IMR-90 (cell line): Measurements from ENCODE around the gene FDPS. TPM values are rescaled to one million over a fixed set of nuclear protein-coding genes. Genes with fewer than 3 reads are reported as not detected.
A peak's percentile ranks its signal among the peaks of the same experiment; 100 is the strongest.

ENCODE experiments used
- ATAC-seq: fragments of 200-7000 bp; cut with Tn5 transposase; 2 replicates; pipeline ENCODE4 v1.9.1; 2020; ENCODE audit warnings: low read depth, mild to moderate bottlenecking, moderate library complexity
- BruUV-seq: library from RNA; stranded (reverse); fragments of 400-500 nt; replicated peaks from 2 replicates; lab custom pipeline; 2021; lab: Mats Ljungman, UMichigan
- CTCF ChIA-PET: fragments of 300-600 bp; formaldehyde crosslinking; extraction: SDS; loops from one replicate; lab custom pipeline; 2021; ENCODE audit warnings: antibody characterized with exemption; lab: Yijun Ruan, JAX
- POLR2A ChIA-PET: fragments of 300-600 bp; sonication (Branson Sonifier 250); formaldehyde crosslinking; loops from one replicate; lab custom pipeline; 2022; ENCODE audit warnings: antibody characterized with exemption; ENCODE audit not compliant: unreplicated experiment; lab: Charles Lee
- DNase-seq: peaks from one replicate; pipeline ENCODE4 v3.0.0; 2013
- H2AFZ ChIP-seq: replicated peaks from 2 replicates; pipeline ENCODE3; 2013; ENCODE audit warnings: low read length, mild to moderate bottlenecking; ENCODE audit not compliant: poor library complexity
- H2AK5ac ChIP-seq: 2 replicates; pipeline ENCODE4 v1.6.1; 2013; ENCODE audit warnings: low read depth, low read length, inconsistent platforms
- H2AK9ac ChIP-seq: replicated peaks from 2 replicates; pipeline ENCODE3; 2013; ENCODE audit warnings: mild to moderate bottlenecking, low read depth, low read length, moderate library complexity; ENCODE audit not compliant: poor library complexity
- H2BK120ac ChIP-seq: 2 replicates; pipeline ENCODE4 v1.6.1; 2013; ENCODE audit warnings: low read depth, low read length, inconsistent platforms
- H2BK15ac ChIP-seq: 3 replicates; pipeline ENCODE4 v1.6.1; 2013; ENCODE audit warnings: low read depth, low read length, inconsistent platforms
- H2BK20ac ChIP-seq: 2 replicates; pipeline ENCODE4 v1.6.1; 2013; ENCODE audit warnings: low read depth, mild to moderate bottlenecking, inconsistent platforms, low read length, moderate library complexity
- H2BK5ac ChIP-seq: 2 replicates; pipeline ENCODE4 v1.6.1; 2013; ENCODE audit warnings: mild to moderate bottlenecking, low read depth, low read length, inconsistent platforms; ENCODE audit not compliant: poor library complexity, severe bottlenecking
- H3K14ac ChIP-seq: replicated peaks from 2 replicates; pipeline ENCODE4 v1.6.1; 2013; ENCODE audit warnings: low read depth, low read length, inconsistent platforms
- H3K18ac ChIP-seq: 2 replicates; pipeline ENCODE4 v1.6.1; 2013; ENCODE audit warnings: low read depth, low read length, control low read depth
- H3K23ac ChIP-seq: 2 replicates; pipeline ENCODE4 v1.6.1; 2013; ENCODE audit warnings: low read depth, low read length, inconsistent platforms
- H3K27ac ChIP-seq: 2 replicates; pipeline ENCODE4 v1.5.1; 2013; ENCODE audit warnings: mild to moderate bottlenecking, control low read depth, low read length; ENCODE audit not compliant: insufficient read depth
- H3K27me3 ChIP-seq: 2 replicates; pipeline ENCODE4 v1.6.1; 2013; ENCODE audit warnings: low read length; ENCODE audit not compliant: control insufficient read depth, insufficient read depth
- H3K36me3 ChIP-seq: 2 replicates; pipeline ENCODE4 v1.6.1; 2013; ENCODE audit warnings: low read length, mixed read lengths; ENCODE audit not compliant: control insufficient read depth, insufficient read depth
- H3K4ac ChIP-seq: 2 replicates; pipeline ENCODE4 v1.6.1; 2013; ENCODE audit warnings: low read depth, low read length, inconsistent platforms
- H3K4me1 ChIP-seq: 2 replicates; pipeline ENCODE4 v1.6.1; 2013; ENCODE audit warnings: low read length, mixed read lengths; ENCODE audit not compliant: control insufficient read depth, insufficient read depth
- H3K4me2 ChIP-seq: 2 replicates; pipeline ENCODE4 v1.6.1; 2013; ENCODE audit warnings: low read depth, mild to moderate bottlenecking, control low read depth, low read length, moderate library complexity
- H3K4me3 ChIP-seq: 2 replicates; pipeline ENCODE4 v1.5.1; 2013; ENCODE audit warnings: low read depth, mild to moderate bottlenecking, control low read depth, low read length, moderate library complexity; ENCODE audit not compliant: insufficient read depth
- H3K56ac ChIP-seq: 2 replicates; pipeline ENCODE4 v1.6.1; 2013; ENCODE audit warnings: low read length, inconsistent platforms; ENCODE audit not compliant: insufficient read depth; ENCODE audit errors: extremely low read depth
- H3K79me1 ChIP-seq, 2 experiments: 2 replicates each; pipeline ENCODE4 v1.6.1; 2013; ENCODE audit warnings: low read length in 2 of 2, inconsistent platforms in 1 of 2, low read depth in 1 of 2
- H3K9ac ChIP-seq: 2 replicates; pipeline ENCODE4 v1.6.1; 2013; ENCODE audit warnings: low read depth, low read length, control low read depth
- H3K9me1 ChIP-seq: 2 replicates; pipeline ENCODE4 v1.6.1; 2013; ENCODE audit warnings: low read length, inconsistent platforms; ENCODE audit not compliant: insufficient read depth
- H3K9me3 ChIP-seq: 2 replicates; pipeline ENCODE4 v1.6.1; 2013; ENCODE audit warnings: low read length; ENCODE audit not compliant: control insufficient read depth, insufficient read depth
- H4K20me1 ChIP-seq: 2 replicates; pipeline ENCODE4 v1.6.1; 2013; ENCODE audit warnings: low read length, inconsistent platforms; ENCODE audit not compliant: insufficient read depth
- H4K5ac ChIP-seq: 2 replicates; pipeline ENCODE4 v1.6.1; 2013; ENCODE audit warnings: mild to moderate bottlenecking, low read depth, low read length, control low read depth
- H4K8ac ChIP-seq, 2 experiments: 2 replicates each; pipeline ENCODE4 v1.6.1; 2013; ENCODE audit warnings: low read depth in 2 of 2, low read length in 2 of 2, control low read depth in 1 of 2, inconsistent platforms in 1 of 2
- H4K91ac ChIP-seq: 2 replicates; pipeline ENCODE4 v1.6.1; 2013; ENCODE audit warnings: low read depth, low read length, inconsistent platforms; ENCODE audit not compliant: insufficient read depth
- CHD1 ChIP-seq: IDR thresholded peaks from 2 replicates; pipeline ENCODE4 v1.6.1; 2012; ENCODE audit warnings: low read depth, low read length, improper control_type of control experiment
- FOS ChIP-seq: fragments of 150-350 bp; IDR thresholded peaks from 2 replicates; pipeline ENCODE4 v1.6.1; 2016; ENCODE audit warnings: low read depth, low read length
- MXI1 ChIP-seq: IDR thresholded peaks from 2 replicates; pipeline ENCODE4 v1.6.1; 2012; ENCODE audit warnings: low read depth, mild to moderate bottlenecking, low read length, moderate library complexity, borderline replicate concordance
- NFE2L2 ChIP-seq: fragments of 150-350 bp; IDR thresholded peaks from 2 replicates; pipeline ENCODE4 v1.6.1; 2016; ENCODE audit warnings: low read depth, mild to moderate bottlenecking, low read length
- POLR2A ChIP-seq: IDR thresholded peaks from 2 replicates; pipeline ENCODE4 v1.6.1; 2012; ENCODE audit warnings: mild to moderate bottlenecking, low read depth, low read length
- RAD21 ChIP-seq: IDR thresholded peaks from 2 replicates; pipeline ENCODE4 v1.6.1; 2012; ENCODE audit warnings: low read length, improper control_type of control experiment
- RCOR1 ChIP-seq: IDR thresholded peaks from 2 replicates; pipeline ENCODE4 v1.6.1; 2012; ENCODE audit warnings: mild to moderate bottlenecking, low read length, improper control_type of control experiment; ENCODE audit not compliant: insufficient replicate concordance
- RFX5 ChIP-seq: IDR thresholded peaks from 2 replicates; pipeline ENCODE4 v1.8.0; 2012; ENCODE audit warnings: low read depth, mild to moderate bottlenecking, low read length, moderate library complexity
- USF2 ChIP-seq: fragments of 150-350 bp; IDR thresholded peaks from 2 replicates; pipeline ENCODE4 v1.6.1; 2017; ENCODE audit warnings: mild to moderate bottlenecking, antibody characterized with exemption, low read length, low read depth
- WGBS, 2 experiments: methylation state at CpG; one replicate each; pipeline versions ENCODE4 v1.1.5 to v1.1.7; 2013; ENCODE audit warnings: missing lambda C conversion rate in 2 of 2; ENCODE audit not compliant: insufficient read length in 1 of 2; ENCODE audit errors: extremely low coverage in 2 of 2; 5-methylcytosine and 5-hydroxymethylcytosine counted together
- dilution Hi-C: fragments of 300-500 bp; cut with HindIII; formaldehyde crosslinking; loops from one replicate; pipeline ENCODE4 v1.14.3; 2018; ENCODE audit warnings: low sequenced_read_pairs; ENCODE audit not compliant: unreplicated experiment
- in situ Hi-C: fragments of 300-500 bp; cut with MboI; formaldehyde crosslinking; loops from 3 replicates; pipeline ENCODE4 v1.14.3; 2019; ENCODE audit warnings: low sequenced_read_pairs, inconsistent platforms, mixed read lengths
- intact Hi-C: fragments of 100-400 bp; cut with micrococcal nuclease; formaldehyde crosslinking; loops from 2 replicates; pipeline ENCODE4 v1.10.0; 2022
- polyA plus RNA-seq, 3 experiments: library from polyadenylated mRNA; depleted of rRNA; stranded (reverse); fragments of >200 nt; gene quantifications; 2 replicates each; pipeline ENCODE4 v1.2.3, GENCODE V29; 2012; ENCODE audit warnings: low replicate concordance in 1 of 3
- total RNA-seq: library from RNA; depleted of rRNA; stranded (reverse); fragments of >200 nt; gene quantifications from 2 replicates; pipeline ENCODE4 v1.2.3, GENCODE V29; 2012
- TF ChIP-seq, protein P1 (sequence below): conservative IDR thresholded peaks from 2 replicates; pipeline ENCODE4 v1.5.1; 2012; ENCODE audit warnings: mild to moderate bottlenecking, low read depth, low read length, improper control_type of control experiment

FDPS gene
- total and polyA plus RNA-seq, 2 of the 4 experiments (the other 2 are of a cell fraction), result 183 to 191 TPM

- no peak overlapping the region for H2BK15ac ChIP-seq
- no peak overlapping the region for H3K4me3 ChIP-seq
- no peak overlapping the region; the same call in 1 of the 2 replicates for H3K4ac ChIP-seq
- H4K5ac ChIP-seq, result no peak overlapping the region
- POLR2A ChIA-PET, result no interaction called here
- no peak overlapping the region for H4K91ac ChIP-seq
- H3K23ac ChIP-seq, result no peak overlapping the region
- H3K9me3 ChIP-seq, result no peaks in the 10 kb centered on the region
- peaks cover 2% of the 10 kb centered on the region for H3K4me1 ChIP-seq
- in situ Hi-C loops (no loop called here), dilution Hi-C loops (no loop called here), intact Hi-C loops (loop anchor here (5.0 kb wide), 1 partner anchor 44 kb away; the partner anchor contains the start of gene FDPS)
- 95% methylated on average over 8 of the region's 11 CpGs; no CpG with 5 or more reads in 1 of the 2 experiments for WGBS, 2 experiments
- no peak overlapping the region for H2BK20ac ChIP-seq
- H2AK5ac ChIP-seq, result no peak overlapping the region
- no peak overlapping the region for H2BK5ac ChIP-seq
- H2AK9ac ChIP-seq, result no peak overlapping the region
- no peak overlapping the region for H2AFZ ChIP-seq
- ATAC-seq (no peak), DNase-seq (no peak)
- peaks cover 22 to 32% of the 10 kb centered on the region in 2 experiments for H3K79me1 ChIP-seq
- H3K4me2 ChIP-seq, result no peak overlapping the region
- CTCF ChIA-PET, result no interaction called here
- H4K20me1 ChIP-seq, result no peaks in the 10 kb centered on the region
- TF ChIP-seq, protein P1, sequence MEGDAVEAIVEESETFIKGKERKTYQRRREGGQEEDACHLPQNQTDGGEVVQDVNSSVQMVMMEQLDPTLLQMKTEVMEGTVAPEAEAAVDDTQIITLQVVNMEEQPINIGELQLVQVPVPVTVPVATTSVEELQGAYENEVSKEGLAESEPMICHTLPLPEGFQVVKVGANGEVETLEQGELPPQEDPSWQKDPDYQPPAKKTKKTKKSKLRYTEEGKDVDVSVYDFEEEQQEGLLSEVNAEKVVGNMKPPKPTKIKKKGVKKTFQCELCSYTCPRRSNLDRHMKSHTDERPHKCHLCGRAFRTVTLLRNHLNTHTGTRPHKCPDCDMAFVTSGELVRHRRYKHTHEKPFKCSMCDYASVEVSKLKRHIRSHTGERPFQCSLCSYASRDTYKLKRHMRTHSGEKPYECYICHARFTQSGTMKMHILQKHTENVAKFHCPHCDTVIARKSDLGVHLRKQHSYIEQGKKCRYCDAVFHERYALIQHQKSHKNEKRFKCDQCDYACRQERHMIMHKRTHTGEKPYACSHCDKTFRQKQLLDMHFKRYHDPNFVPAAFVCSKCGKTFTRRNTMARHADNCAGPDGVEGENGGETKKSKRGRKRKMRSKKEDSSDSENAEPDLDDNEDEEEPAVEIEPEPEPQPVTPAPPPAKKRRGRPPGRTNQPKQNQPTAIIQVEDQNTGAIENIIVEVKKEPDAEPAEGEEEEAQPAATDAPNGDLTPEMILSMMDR, result no peak
- TF ChIP-seq RCOR1, result no peak
- TF ChIP-seq RFX5, result no peak
- no peak for TF ChIP-seq NFE2L2
- no peak for TF ChIP-seq MXI1
- no peak for TF ChIP-seq USF2
- TF ChIP-seq CHD1, result no peak
- TF ChIP-seq RAD21, result no peak
- no peak for TF ChIP-seq FOS
- no peak for TF ChIP-seq POLR2A
- peaks cover 4% of the 10 kb centered on the region; the same call in 1 of the 2 replicates for H3K9me1 ChIP-seq
- H3K9ac ChIP-seq, result no peak overlapping the region
- no peak overlapping the region for H3K18ac ChIP-seq
- H4K8ac ChIP-seq, result peak overlapping the region in 1 of 2 experiments; percentile 96; a peak in 2 of 4 replicates
- no peak overlapping the region for H3K56ac ChIP-seq
- BruUV-seq, result TSS peak; percentile 35
- peaks cover 36% of the 10 kb centered on the region for H3K36me3 ChIP-seq
- no peak overlapping the region for H2BK120ac ChIP-seq
- no peaks in the 10 kb centered on the region for H3K27me3 ChIP-seq
- no peak overlapping the region for H3K14ac ChIP-seq
- no peak overlapping the region for H3K27ac ChIP-seq
Observed at GRCh38 chr1:155263067-155263466, 45.6 kb upstream of the FDPS start.
